HUES48 (cell line): ENCODE data around the gene ADAMTS14.
"Not testable (repeated sequence)": the region's sequence is repeated elsewhere in the genome, so short reads cannot be mapped to it uniquely, and the experiment has no call there.

ENCODE experiments used
- H3K27ac ChIP-seq: one replicate; pipeline ENCODE4 v1.7.0; 2013; ENCODE audit warnings: low read depth, low read length, inconsistent platforms
- H3K27me3 ChIP-seq: 2 replicates; pipeline ENCODE4 v1.6.1; 2013; ENCODE audit warnings: mild to moderate bottlenecking, low read length; ENCODE audit not compliant: control insufficient read depth, insufficient read depth
- H3K36me3 ChIP-seq: 2 replicates; pipeline ENCODE4 v1.6.1; 2013; ENCODE audit warnings: low read length; ENCODE audit not compliant: control insufficient read depth, insufficient read depth
- H3K4me1 ChIP-seq: 2 replicates; pipeline ENCODE4 v1.6.1; 2013; ENCODE audit warnings: mild to moderate bottlenecking, low read length; ENCODE audit not compliant: control insufficient read depth, insufficient read depth
- H3K4me3 ChIP-seq: 2 replicates; pipeline ENCODE4 v1.5.1; 2013; ENCODE audit warnings: mild to moderate bottlenecking, low read depth, low read length
- H3K9ac ChIP-seq: 2 replicates; pipeline ENCODE4 v1.6.1; 2013; ENCODE audit warnings: mild to moderate bottlenecking, low read depth, low read length, moderate library complexity
- H3K9me3 ChIP-seq: 2 replicates; pipeline ENCODE4 v1.6.1; 2013; ENCODE audit warnings: low read length; ENCODE audit not compliant: control insufficient read depth, insufficient read depth

The ADAMTS14 gene

GRCh38 chr10:70667818-70668217 lies 4.5 kb upstream of the ADAMTS14 start:
- peaks cover 16% of the 10 kb centered on the region for H3K27me3 ChIP-seq
- H3K36me3 ChIP-seq, H3K4me3 ChIP-seq, H3K4me1 ChIP-seq, H3K9me3 ChIP-seq, H3K9ac ChIP-seq, H3K27ac ChIP-seq: not testable (repeated sequence)

GRCh38 chr10:70668454-70668970 lies 3.8 kb upstream of the ADAMTS14 start:
- Histone ChIP-seq H3K4me1 (peaks cover 8% of the 10 kb centered on the region; the same call in 1 of the 2 replicates), H3K9ac (no peak overlapping the region), H3K27me3 (peaks cover 23% of the 10 kb centered on the region), H3K36me3 (no peaks in the 10 kb centered on the region), H3K27ac (no peak overlapping the region), H3K4me3 (no peak overlapping the region), H3K9me3 (peaks cover 10% of the 10 kb centered on the region; the same call in 1 of the 2 replicates)

GRCh38 chr10:70669015-70669414 lies 3.3 kb upstream of the ADAMTS14 start:
- Histone ChIP-seq H3K9ac (no peak overlapping the region), H3K4me1 (peaks cover 8% of the 10 kb centered on the region; the same call in 1 of the 2 replicates), H3K4me3 (no peak overlapping the region), H3K27ac (no peak overlapping the region), H3K9me3 (peaks cover 10% of the 10 kb centered on the region; the same call in 1 of the 2 replicates), H3K27me3 (peaks cover 28% of the 10 kb centered on the region), H3K36me3 (no peaks in the 10 kb centered on the region)

GRCh38 chr10:70669732-70670317 lies 2.5 kb upstream of the ADAMTS14 start:
- Histone ChIP-seq H3K9me3 (peaks cover 10% of the 10 kb centered on the region; the same call in 1 of the 2 replicates), H3K9ac (no peak overlapping the region), H3K27me3 (peaks cover 29% of the 10 kb centered on the region), H3K4me1 (peaks cover 8% of the 10 kb centered on the region; the same call in 1 of the 2 replicates), H3K27ac (no peak overlapping the region), H3K4me3 (no peak overlapping the region), H3K36me3 (no peaks in the 10 kb centered on the region)

- no peaks in the 10 kb centered on the region for H3K36me3 ChIP-seq
These were observed 614 bp upstream of the ADAMTS14 start for GRCh38 chr10:70671619-70672164.

GRCh38 chr10:70673043-70673928 lies 980 bp downstream of the ADAMTS14 start:
- Histone ChIP-seq H3K36me3 (no peaks in the 10 kb centered on the region), H3K27me3 (peaks cover 29% of the 10 kb centered on the region), H3K4me1 (peaks cover 8% of the 10 kb centered on the region; the same call in 1 of the 2 replicates), H3K27ac (no peak overlapping the region), H3K9me3 (peaks cover 9% of the 10 kb centered on the region; the same call in 1 of the 2 replicates), H3K9ac (no peak overlapping the region), H3K4me3 (peak overlapping the region; percentile 56)

More at GRCh38 chr10:70671619-70672164, 614 bp upstream of the ADAMTS14 start:
- Histone ChIP-seq H3K4me1 (peaks cover 8% of the 10 kb centered on the region; the same call in 1 of the 2 replicates), H3K9me3 (peaks cover 10% of the 10 kb centered on the region; the same call in 1 of the 2 replicates), H3K9ac (0 out of 2 replicates have a peak overlapping the region, but pooled peaks have one; percentile 11), H3K27ac (no peak overlapping the region), H3K4me3 (peak overlapping the region; percentile 55), H3K27me3 (peaks cover 29% of the 10 kb centered on the region)

GRCh38 chr10:70673929-70674559 lies 1.7 kb downstream of the ADAMTS14 start:
- peaks cover 8% of the 10 kb centered on the region; the same call in 1 of the 2 replicates for H3K4me1 ChIP-seq
- H3K27ac ChIP-seq, result no peak overlapping the region
- H3K36me3 ChIP-seq, result no peaks in the 10 kb centered on the region
- no peak overlapping the region for H3K4me3 ChIP-seq
- H3K27me3 ChIP-seq, result peaks cover 29% of the 10 kb centered on the region
- H3K9me3 ChIP-seq, result peaks cover 2% of the 10 kb centered on the region; the same call in 1 of the 2 replicates
- no peak overlapping the region for H3K9ac ChIP-seq

GRCh38 chr10:70674560-70675495 lies 2.5 kb downstream of the ADAMTS14 start:
- Histone ChIP-seq H3K9me3 (no peaks in the 10 kb centered on the region), H3K9ac (no peak overlapping the region), H3K36me3 (no peaks in the 10 kb centered on the region), H3K4me1 (peaks cover 8% of the 10 kb centered on the region; the same call in 1 of the 2 replicates), H3K27ac (no peak overlapping the region), H3K27me3 (peaks cover 29% of the 10 kb centered on the region), H3K4me3 (no peak overlapping the region)

- Histone ChIP-seq H3K4me3 (no peak overlapping the region), H3K9me3 (no peaks in the 10 kb centered on the region), H3K27me3 (peaks cover 29% of the 10 kb centered on the region), H3K36me3 (no peaks in the 10 kb centered on the region), H3K27ac (no peak overlapping the region), H3K9ac (no peak overlapping the region), H3K4me1 (peaks cover 4% of the 10 kb centered on the region; the same call in 1 of the 2 replicates)
These were observed 3.3 kb downstream of the ADAMTS14 start for GRCh38 chr10:70675496-70676161.
